ENCODE data around the gene CNTNAP2. TPM values are rescaled to one million over a fixed set of nuclear protein-coding genes. Genes with fewer than 3 reads are reported as not detected.

CNTNAP2 gene
- total and polyA plus RNA-seq, 2 of the 13 experiments (the other 11 are each of a cell fraction or from before 2014, with no cell fraction given) = 0.40 to 0.42 TPM

GRCh38 chr7:147804032-147804431 lies 1687.4 kb downstream of the CNTNAP2 start (continued):
- TF ChIP-seq ZNF776 (CRISPR knock-in tag; IDR thresholded peaks at IDR 0.05) (no peak), SSRP1 (CRISPR knock-in tag; IDR thresholded peaks at IDR 0.05) (no peak), ETV5 (CRISPR knock-in tag; IDR thresholded peaks at IDR 0.05; ENCODE audit: borderline replicate concordance) (no peak), SCMH1 (CRISPR knock-in tag; IDR thresholded peaks at IDR 0.05; ENCODE audit: borderline replicate concordance) (no peak), EEA1 (CRISPR knock-in tag; IDR thresholded peaks at IDR 0.05; ENCODE audit: borderline replicate concordance) (no peak), ARNTL (CRISPR knock-in tag; IDR thresholded peaks at IDR 0.05) (no peak)

- no peak for DNase-seq (ENCODE audit: low spot score)
- TF ChIP-seq MAFF (IDR thresholded peaks at IDR 0.05; ENCODE audit: low read depth, low read length) (peak; percentile 96), MAFK (conservative IDR thresholded peaks at IDR 0.05 in 1 of 2, IDR thresholded peaks at IDR 0.05 in 1 of 2; ENCODE audit: low read length in 2 of 2) (peak; percentile 93 to 97), EEA1 (CRISPR knock-in tag; IDR thresholded peaks at IDR 0.05; ENCODE audit: borderline replicate concordance) (no peak), AGO2 (optimal IDR thresholded peaks at IDR 0.05; ENCODE audit: low read depth, low read length) (no peak), ATAD3A (CRISPR knock-in tag; IDR thresholded peaks at IDR 0.05) (no peak), KDM1A (CRISPR knock-in tag; IDR thresholded peaks at IDR 0.05) (no peak)
- in situ Hi-C loops (cut with HindIII; ENCODE audit: extremely low pct_ligation_motif_present, low pct_unique_long_range_greater_than_20kb) = no loop called here
These were observed 1689.5 kb downstream of the CNTNAP2 start for GRCh38 chr7:147805996-147806576.

More at GRCh38 chr7:147805996-147806576, 1689.5 kb downstream of the CNTNAP2 start:
- no TSS peak for BruUV-seq (replicated peaks)
- no peak overlapping the region for H2AFZ ChIP-seq (ENCODE audit: low read length)
- peaks cover 36% of the 10 kb centered on the region for H3K9me3 ChIP-seq (ENCODE audit: low read length)
- POLR2A ChIA-PET = no interaction called here
- no peaks in the 10 kb centered on the region for H3K4me1 ChIP-seq (ENCODE audit: insufficient read depth, low read length)
- H3K79me2 ChIP-seq (ENCODE audit: insufficient read depth, low read length) = no peaks in the 10 kb centered on the region
- no peak overlapping the region for H3K9ac ChIP-seq (ENCODE audit: insufficient read depth, low read depth, low read length)
- ATAC-seq (no peak), FAIRE-seq (no peak)
- no peaks in the 10 kb centered on the region for H3K36me3 ChIP-seq (replicated peaks in 1 of 2; ENCODE audit: control insufficient read depth in 1 of 2, insufficient read depth in 2 of 2, low read length in 2 of 2)
- intact Hi-C loops (cut with micrococcal nuclease; ENCODE audit: unreplicated experiment) = no loop called here
- no peak overlapping the region for H3K4me3 ChIP-seq (replicated peaks in 1 of 3; ENCODE audit: insufficient read depth in 1 of 3, low read depth in 2 of 3, low read length in 3 of 3)
- CTCF ChIA-PET (ENCODE audit: low intra/inter-chr PET ratio, low total read pairs) = no interaction called here
- no peak overlapping the region for H3K27ac ChIP-seq (ENCODE audit: extremely low read length, insufficient read depth, low read length)
- no peaks in the 10 kb centered on the region for H3K27me3 ChIP-seq (ENCODE audit: control insufficient read depth in 1 of 2, insufficient read depth in 2 of 2, low read length in 2 of 2)
- H4K20me1 ChIP-seq (ENCODE audit: insufficient read depth, low read length) = no peaks in the 10 kb centered on the region
- H3K4me2 ChIP-seq (ENCODE audit: low read depth, low read length) = no peak overlapping the region
